Measurements from ENCODE around the gene NCAM1. TPM values are rescaled to one million over a fixed set of nuclear protein-coding genes. Genes with fewer than 3 reads are reported as not detected.

Gene NCAM1
- total RNA-seq, 6 donors from 2014 or later, result 1.4 to 15.3 (median 2.5) TPM

DNA sequence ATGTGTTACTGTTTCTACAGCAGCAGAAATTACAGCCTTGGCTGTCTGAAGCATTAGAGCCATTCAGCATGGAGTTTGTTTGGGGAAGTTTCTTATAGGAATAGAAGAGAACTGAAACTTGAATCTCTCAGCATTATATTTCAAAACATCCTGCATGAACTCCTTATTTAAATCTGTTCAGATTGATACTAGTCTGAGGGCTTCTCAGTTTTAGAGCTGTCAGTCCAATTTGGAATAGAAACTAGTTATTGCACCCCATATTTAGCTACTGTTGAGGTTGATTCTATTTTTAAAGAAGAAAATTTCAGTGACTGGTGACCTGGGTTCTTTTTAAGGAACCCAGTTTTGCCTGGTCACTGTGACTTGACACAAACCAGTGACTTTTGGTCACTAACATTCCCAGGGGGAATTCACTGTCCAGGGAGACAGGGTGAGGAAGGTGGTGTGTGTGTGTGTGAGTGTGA lies 227.2 kb downstream of the NCAM1 start:
- no peaks in the 10 kb centered on the region for H3K27me3 ChIP-seq
- TF ChIP-seq, protein P1, sequence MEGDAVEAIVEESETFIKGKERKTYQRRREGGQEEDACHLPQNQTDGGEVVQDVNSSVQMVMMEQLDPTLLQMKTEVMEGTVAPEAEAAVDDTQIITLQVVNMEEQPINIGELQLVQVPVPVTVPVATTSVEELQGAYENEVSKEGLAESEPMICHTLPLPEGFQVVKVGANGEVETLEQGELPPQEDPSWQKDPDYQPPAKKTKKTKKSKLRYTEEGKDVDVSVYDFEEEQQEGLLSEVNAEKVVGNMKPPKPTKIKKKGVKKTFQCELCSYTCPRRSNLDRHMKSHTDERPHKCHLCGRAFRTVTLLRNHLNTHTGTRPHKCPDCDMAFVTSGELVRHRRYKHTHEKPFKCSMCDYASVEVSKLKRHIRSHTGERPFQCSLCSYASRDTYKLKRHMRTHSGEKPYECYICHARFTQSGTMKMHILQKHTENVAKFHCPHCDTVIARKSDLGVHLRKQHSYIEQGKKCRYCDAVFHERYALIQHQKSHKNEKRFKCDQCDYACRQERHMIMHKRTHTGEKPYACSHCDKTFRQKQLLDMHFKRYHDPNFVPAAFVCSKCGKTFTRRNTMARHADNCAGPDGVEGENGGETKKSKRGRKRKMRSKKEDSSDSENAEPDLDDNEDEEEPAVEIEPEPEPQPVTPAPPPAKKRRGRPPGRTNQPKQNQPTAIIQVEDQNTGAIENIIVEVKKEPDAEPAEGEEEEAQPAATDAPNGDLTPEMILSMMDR (IDR thresholded peaks at IDR 0.05), result no peak
- no peak for TF ChIP-seq POLR2AphosphoS5 (IDR thresholded peaks at IDR 0.05)
- TF ChIP-seq EP300 (IDR thresholded peaks at IDR 0.05), result no peak
- no peak for TF ChIP-seq POLR2A (IDR thresholded peaks at IDR 0.05)
- DNase-seq (no peak), ATAC-seq (ENCODE audit: low FRiP score in 2 of 2) (no peak)
- H3K36me3 ChIP-seq, result no peaks in the 10 kb centered on the region
- no peak overlapping the region for H3K27ac ChIP-seq
- no peaks in the 10 kb centered on the region for H3K9me3 ChIP-seq
- peaks cover 0 to 4% (median 0%) of the 10 kb centered on the region in 4 donors for H3K4me1 ChIP-seq
- H3K4me3 ChIP-seq, result no peak overlapping the region

DNA sequence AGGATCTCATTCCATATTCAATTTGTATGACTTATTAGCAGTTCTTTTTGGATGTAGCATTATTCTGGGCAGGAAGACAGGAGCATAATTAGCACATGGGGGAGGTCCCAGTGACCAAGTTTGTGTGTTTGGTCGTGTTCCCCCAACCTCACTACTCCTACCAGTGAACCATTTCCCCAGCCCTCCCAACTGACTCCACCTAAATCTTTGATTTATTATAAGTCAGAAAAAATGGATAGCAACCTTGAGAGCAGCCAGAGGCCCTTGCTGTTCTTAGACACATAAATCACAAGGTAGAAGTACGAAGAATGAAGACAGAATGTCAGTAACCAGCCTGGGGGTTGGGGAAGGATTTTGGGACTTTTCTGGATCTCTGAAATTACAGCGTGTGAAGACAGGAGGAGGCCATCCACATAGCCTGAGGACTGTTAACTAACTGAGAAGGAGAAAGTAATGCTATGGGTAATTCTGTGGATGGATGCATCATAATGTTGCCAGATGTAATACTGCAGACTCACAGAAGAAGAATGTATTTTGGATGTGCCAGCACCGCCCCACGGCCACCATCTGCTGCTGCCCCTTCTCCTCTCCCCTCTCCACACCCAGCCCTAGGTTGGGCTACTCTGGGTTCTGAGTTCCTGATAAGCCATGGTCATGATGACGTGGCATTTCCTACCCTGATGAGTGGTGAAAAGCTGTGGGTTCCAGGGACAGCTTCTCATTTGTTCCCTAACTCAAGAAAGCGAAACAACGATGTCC lies 228.9 kb downstream of the NCAM1 start:
- WGBS, 2 donors, result 57 to 72% methylated on average over 8 of the region's 8 CpGs

DNA sequence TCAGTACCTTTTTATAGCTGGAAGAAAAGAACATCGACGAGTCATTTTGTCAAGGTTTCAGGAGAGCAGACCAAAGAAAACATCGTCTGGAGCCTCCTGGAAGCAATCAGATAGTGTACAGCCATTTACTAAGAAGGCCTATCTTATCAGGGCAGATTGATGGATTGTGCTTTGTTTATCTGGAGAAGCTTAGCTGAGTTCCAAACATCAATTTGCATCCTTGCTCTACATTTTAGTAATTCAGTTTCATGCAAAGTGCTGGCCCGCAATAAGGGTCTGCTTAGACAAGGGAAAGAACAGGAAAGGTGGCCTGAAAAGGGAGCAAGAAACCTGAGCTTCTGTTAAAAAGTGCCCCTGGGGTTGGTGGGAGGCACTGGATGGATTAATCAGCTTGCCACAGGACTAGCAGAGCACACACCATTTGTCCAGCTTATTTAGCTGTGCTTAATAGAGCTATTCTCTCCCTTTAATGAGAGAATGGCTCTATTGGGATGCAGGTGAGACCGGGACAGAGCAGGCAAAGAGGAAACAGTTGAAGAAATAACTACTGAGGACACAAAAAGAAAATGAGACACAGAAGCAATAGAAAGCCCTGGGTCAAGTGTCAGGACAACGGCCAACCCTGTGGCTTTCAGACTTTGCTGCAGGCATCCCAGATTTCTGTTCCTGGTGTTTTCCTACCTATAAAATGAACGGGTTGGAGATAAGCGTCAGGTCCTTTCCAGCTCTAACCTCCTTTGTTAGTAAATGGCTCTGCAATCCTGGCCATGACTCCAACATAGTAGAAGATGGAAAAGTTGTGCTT lies 231.1 kb downstream of the NCAM1 start:
- WGBS, 2 donors, result 62 to 65% methylated on average over 8 of the region's 8 CpGs
- no peaks in the 10 kb centered on the region for H3K9me3 ChIP-seq
- ATAC-seq (ENCODE audit: low FRiP score in 2 of 2), result no peak
- no peak for DNase-seq
- TF ChIP-seq POLR2AphosphoS5 (IDR thresholded peaks at IDR 0.05) (no peak), EP300 (IDR thresholded peaks at IDR 0.05) (no peak), POLR2A (IDR thresholded peaks at IDR 0.05) (no peak)
- TF ChIP-seq, protein P1 (IDR thresholded peaks at IDR 0.05), result no peak
- H3K4me1 ChIP-seq, result peaks cover 0 to 4% (median 0%) of the 10 kb centered on the region in 4 donors
- H3K36me3 ChIP-seq, result no peaks in the 10 kb centered on the region
- H3K4me3 ChIP-seq, result no peak overlapping the region
- H3K27me3 ChIP-seq, result no peaks in the 10 kb centered on the region
- H3K27ac ChIP-seq, result no peak overlapping the region

More for the DNA sequence above, 228.9 kb downstream of the NCAM1 start:
- TF ChIP-seq POLR2A (IDR thresholded peaks at IDR 0.05), result no peak
- TF ChIP-seq POLR2AphosphoS5 (IDR thresholded peaks at IDR 0.05), result no peak
- TF ChIP-seq EP300 (IDR thresholded peaks at IDR 0.05), result no peak
- TF ChIP-seq, protein P1 (IDR thresholded peaks at IDR 0.05), result no peak
- Histone ChIP-seq H3K4me1 (peaks cover 0 to 4% (median 0%) of the 10 kb centered on the region in 4 donors), H3K27me3 (no peaks in the 10 kb centered on the region), H3K4me3 (no peak overlapping the region), H3K27ac (no peak overlapping the region), H3K9me3 (no peaks in the 10 kb centered on the region), H3K36me3 (no peaks in the 10 kb centered on the region)
- DNase-seq (peak in 1 of 2 donors; percentile 28), ATAC-seq (ENCODE audit: low FRiP score in 2 of 2) (peak; percentile 46 to 89)

DNA sequence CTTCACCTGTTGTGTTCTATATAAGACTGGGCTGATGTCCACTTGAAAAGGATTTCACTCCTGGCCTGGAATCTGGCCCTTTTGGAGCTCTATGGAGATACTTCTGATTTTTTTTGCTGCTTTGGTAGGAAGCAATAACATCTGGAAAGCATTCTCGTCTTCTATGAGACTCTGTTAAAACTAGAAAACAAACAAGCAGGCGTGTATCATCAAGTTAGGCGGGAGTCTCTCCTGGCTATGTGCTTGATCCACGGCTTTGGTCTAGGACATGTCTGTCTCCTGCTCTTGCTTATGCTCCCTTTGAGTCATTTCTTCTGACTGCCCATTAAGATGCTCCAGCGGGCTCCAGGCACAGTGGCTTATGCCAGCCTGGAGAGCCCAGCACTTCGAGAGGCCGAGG lies 231.8 kb downstream of the NCAM1 start:
- no peak overlapping the region for H3K4me3 ChIP-seq
- H3K27me3 ChIP-seq, result no peaks in the 10 kb centered on the region
- 77 to 85% methylated on average over 7 of the region's 7 CpGs for WGBS, 2 donors
- no peak overlapping the region for H3K27ac ChIP-seq
- H3K9me3 ChIP-seq, result no peaks in the 10 kb centered on the region
- peaks cover 0 to 4% (median 0%) of the 10 kb centered on the region in 4 donors for H3K4me1 ChIP-seq
- H3K36me3 ChIP-seq, result no peaks in the 10 kb centered on the region
- DNase-seq (no peak), ATAC-seq (ENCODE audit: low FRiP score in 2 of 2) (peak in 1 of 2 donors; percentile 66)
- TF ChIP-seq POLR2AphosphoS5 (IDR thresholded peaks at IDR 0.05), result no peak
- no peak for TF ChIP-seq EP300 (IDR thresholded peaks at IDR 0.05)
- TF ChIP-seq, protein P1 (IDR thresholded peaks at IDR 0.05), result no peak
- TF ChIP-seq POLR2A (IDR thresholded peaks at IDR 0.05), result no peak

All from upper lobe of left lung (tissue), 6 donors.